ENCODE measurements around the gene WWOX.

WWOX gene

DNA sequence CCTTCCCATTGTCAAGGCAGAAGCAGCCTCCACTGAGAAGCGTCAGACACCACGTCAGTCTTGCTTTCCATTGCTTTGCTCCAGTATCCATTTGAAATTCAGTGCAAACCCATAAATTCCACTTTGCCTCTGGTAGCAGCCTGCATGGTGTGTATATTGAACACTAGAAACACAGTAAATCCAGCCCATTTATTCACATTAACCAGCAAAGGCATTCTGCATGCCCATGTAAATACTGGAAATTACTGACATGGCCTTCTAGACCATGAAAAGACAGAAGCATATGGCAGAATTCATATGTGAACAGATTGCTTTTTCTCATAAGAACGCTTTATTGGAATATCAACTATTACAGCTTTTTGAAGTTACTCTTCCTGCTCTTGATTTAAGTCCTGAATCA lies 595.0 kb downstream of the WWOX start:
- in situ Hi-C loops (cut with MboI; ENCODE audit: low sequenced_read_pairs), result no loop called here

- in situ Hi-C loops (cut with MboI; ENCODE audit: low sequenced_read_pairs), result no loop called here
Measured at GRCh38 chr16:78695391-78695790, 595.9 kb downstream of the WWOX start.

DNA sequence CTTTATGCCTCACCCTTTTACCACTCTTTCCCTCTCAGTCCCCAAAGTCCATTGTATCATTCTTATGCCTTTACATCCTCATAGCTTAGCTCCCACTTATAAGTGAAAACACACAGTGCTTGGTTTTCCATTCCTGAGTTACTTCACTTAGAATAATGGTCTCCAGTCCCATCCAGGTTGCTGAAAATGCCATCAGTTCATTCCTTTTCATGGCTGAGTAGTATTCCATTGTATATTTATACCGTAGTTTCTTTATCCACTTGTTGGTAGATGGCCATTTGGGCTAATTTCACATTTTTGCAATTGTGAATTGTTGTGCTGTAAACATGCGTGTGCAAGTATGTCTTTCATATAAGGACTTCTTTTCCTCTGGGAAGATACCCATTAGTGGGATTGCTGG lies 597.3 kb downstream of the WWOX start:
- in situ Hi-C loops (cut with MboI; ENCODE audit: low sequenced_read_pairs), result no loop called here

- in situ Hi-C loops (cut with MboI; ENCODE audit: low sequenced_read_pairs), result no loop called here
Measured at GRCh38 chr16:78697426-78697825, 598.0 kb downstream of the WWOX start.

- in situ Hi-C loops (cut with MboI; ENCODE audit: low sequenced_read_pairs), result no loop called here
Measured at GRCh38 chr16:78703936-78704335, 604.5 kb downstream of the WWOX start.

GRCh38 chr16:78704416-78704815 lies 605.0 kb downstream of the WWOX start:
- in situ Hi-C loops (cut with MboI; ENCODE audit: low sequenced_read_pairs), result no loop called here

DNA sequence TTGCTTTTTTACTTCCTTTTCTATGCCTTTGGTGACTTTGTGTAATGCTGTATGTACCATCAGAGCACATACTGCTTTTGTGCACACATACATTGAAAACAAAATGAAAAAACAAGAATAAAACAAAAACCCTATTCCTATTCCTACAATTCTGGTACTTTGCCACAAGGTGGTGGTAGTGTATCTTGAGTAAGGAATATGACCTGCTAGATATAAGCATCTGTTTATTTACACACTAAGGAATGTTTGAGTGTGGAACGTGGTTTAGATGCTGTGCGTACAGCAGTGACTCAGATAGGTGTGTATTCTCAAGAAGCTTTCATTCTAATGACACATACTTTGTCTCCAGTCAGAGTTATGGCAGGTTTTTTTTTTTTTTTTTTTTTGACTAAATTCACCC lies 606.2 kb downstream of the WWOX start:
- in situ Hi-C loops (cut with MboI; ENCODE audit: low sequenced_read_pairs), result no loop called here

- in situ Hi-C loops (cut with MboI; ENCODE audit: low sequenced_read_pairs), result no loop called here
Measured at GRCh38 chr16:78706637-78707036, 607.2 kb downstream of the WWOX start.

DNA sequence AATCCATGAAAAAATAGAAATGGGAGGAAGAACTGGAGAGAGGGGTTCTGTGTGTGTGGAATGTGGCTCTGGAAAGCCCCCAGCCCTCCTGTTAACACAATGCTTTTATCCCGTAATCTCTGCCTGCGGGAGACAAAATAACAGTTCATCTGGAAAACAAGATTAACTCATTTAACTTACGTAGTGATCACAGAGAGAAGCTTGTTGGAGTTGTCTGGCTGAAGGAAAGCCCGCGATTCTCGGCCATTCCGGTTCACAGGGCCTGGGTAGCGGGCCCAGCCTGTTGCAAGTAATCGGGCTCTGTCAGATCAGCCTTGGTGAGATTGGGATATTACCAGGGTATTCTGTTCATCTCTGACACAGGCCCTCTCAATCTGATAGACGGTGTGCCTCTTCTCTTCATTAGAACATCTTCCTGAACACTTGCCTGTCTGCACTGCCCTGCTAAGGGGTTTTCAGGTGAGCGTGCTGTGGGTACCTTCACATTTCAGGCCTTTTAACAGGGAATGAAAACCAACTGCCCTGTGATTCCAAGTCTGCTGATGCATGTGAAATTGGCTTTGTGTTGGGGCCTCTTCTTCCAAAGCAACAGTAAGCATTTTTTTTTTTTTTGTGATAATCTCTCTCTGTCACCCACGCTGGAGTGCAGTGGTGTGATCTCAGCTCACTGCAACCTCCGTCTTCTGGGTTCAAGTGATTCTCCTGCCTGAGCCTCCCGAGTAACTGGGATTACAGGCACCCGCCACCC lies 609.9 kb downstream of the WWOX start:
- in situ Hi-C loops (cut with MboI; ENCODE audit: low sequenced_read_pairs), result no loop called here

DNA sequence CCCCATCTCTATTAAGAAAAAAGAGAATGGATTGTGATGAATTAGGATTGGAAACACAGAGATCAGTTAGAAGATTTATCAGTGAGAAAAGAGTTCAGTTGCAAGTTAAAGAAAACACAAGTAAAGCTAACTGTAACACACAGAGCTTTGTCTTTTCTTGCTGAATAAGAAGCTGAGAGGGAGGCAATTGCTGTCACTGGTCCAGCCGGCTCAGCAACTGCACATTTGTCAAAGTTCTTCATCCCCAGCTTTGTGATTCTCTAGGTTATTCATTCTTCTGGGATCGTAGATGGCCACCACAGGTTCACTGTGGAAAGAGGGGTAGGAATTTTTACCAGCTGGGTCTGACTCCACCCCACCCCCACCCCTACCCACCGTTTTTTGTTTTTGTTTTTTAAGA lies 615.7 kb downstream of the WWOX start:
- in situ Hi-C loops (cut with MboI; ENCODE audit: low sequenced_read_pairs), result no loop called here

DNA sequence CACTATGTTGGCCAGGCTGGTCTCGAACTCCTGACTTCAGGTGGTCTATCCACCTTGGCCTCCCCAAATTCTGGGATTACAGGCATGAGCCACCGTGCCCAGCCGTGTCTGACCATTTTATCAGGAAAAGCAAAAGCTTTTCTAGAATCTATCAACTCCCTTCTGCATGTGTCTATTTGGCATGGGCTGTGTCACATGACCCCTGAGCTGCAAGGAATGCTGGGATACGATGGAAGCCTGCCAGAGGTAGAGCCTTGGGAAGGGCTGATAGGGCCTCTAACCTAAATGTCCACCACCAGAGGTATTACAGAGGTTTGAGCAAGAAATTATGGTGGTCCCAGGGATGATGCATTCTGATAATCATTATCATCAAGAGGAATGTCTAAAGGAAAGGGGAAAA lies 616.2 kb downstream of the WWOX start:
- in situ Hi-C loops (cut with MboI; ENCODE audit: low sequenced_read_pairs), result no loop called here

- in situ Hi-C loops (cut with MboI; ENCODE audit: low sequenced_read_pairs), result no loop called here
Measured at GRCh38 chr16:78718141-78718540, 618.7 kb downstream of the WWOX start.

GRCh38 chr16:78720416-78720815 lies 621.0 kb downstream of the WWOX start:
- in situ Hi-C loops (cut with MboI; ENCODE audit: low sequenced_read_pairs), result no loop called here

GRCh38 chr16:78727536-78727935 lies 628.1 kb downstream of the WWOX start:
- in situ Hi-C loops (cut with MboI; ENCODE audit: low sequenced_read_pairs), result no loop called here

GRCh38 chr16:78729687-78730086 lies 630.2 kb downstream of the WWOX start:
- in situ Hi-C loops (cut with MboI; ENCODE audit: low sequenced_read_pairs), result no loop called here

- in situ Hi-C loops (cut with MboI; ENCODE audit: low sequenced_read_pairs), result no loop called here
Measured at GRCh38 chr16:78731785-78732184, 632.3 kb downstream of the WWOX start.

DNA sequence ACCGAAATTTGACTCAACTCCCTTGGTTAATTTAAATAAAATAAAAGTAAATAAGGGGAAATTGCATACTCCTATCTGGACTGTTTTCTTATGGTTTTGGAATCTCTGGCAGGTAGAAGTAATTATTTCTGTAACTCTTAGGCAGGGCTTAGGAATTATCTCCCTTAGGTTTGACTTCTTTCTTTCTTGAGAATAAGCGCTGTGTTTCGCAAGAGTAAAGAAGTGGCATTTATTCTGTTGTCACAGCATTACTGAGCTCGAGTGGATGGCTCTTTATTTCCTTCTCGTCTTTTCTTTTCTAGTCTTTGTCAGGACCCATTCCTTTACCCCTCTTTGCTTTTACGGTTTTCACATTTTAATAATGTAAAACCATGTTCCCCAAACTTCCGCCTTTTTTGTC lies 633.2 kb downstream of the WWOX start:
- in situ Hi-C loops (cut with MboI; ENCODE audit: low sequenced_read_pairs), result no loop called here

GRCh38 chr16:78735337-78735736 lies 635.9 kb downstream of the WWOX start:
- in situ Hi-C loops (cut with MboI; ENCODE audit: low sequenced_read_pairs), result no loop called here

DNA sequence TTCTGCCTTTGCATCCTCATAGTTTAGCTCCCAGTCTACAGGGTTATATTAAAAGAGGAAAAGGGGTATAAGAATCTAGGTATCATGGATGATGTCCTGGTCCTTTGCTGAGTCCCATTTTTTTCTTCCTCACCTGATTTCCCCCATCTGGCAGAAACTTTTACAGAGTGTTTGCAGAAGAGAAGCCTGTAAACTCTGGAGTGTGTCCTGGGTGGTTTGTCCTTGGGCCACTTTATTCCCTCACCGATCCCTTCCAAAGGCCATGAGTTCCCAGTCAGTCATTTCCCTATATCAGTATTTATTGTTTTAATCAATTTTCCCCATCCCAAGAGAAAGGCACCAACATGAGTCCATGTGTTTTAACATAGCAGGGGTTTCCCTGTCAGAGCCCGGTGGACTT lies 638.2 kb downstream of the WWOX start:
- in situ Hi-C loops (cut with MboI; ENCODE audit: low sequenced_read_pairs), result no loop called here

DNA sequence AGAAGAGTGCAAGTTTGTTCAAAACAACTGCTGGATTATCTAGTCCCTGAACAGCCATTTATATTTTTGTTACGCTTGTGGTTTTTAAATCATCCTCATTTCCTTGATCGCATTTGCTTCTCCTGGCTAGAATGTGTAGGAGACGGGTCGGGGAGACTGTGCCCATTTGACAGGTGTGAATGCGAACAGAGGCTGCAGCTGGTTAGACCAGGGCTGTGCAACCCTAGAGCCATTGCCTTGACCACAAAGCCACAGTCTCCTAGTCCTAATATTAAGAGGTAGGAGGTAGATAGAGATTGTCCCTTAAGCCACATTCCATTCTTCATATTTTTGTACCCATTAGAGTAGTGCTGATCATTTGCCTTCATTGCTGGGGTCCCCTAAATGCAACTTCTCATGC lies 639.1 kb downstream of the WWOX start:
- in situ Hi-C loops (cut with MboI; ENCODE audit: low sequenced_read_pairs), result no loop called here

GRCh38 chr16:78740269-78740668 lies 640.8 kb downstream of the WWOX start:
- in situ Hi-C loops (cut with MboI; ENCODE audit: low sequenced_read_pairs), result no loop called here

- in situ Hi-C loops (cut with MboI; ENCODE audit: low sequenced_read_pairs), result no loop called here
Measured at GRCh38 chr16:78742501-78743283, 643.2 kb downstream of the WWOX start.

All from HL-60/S4 (cell line).